K562 (cell line): Measurements from ENCODE around the gene SCPEP1. TPM values are rescaled to one million over a fixed set of nuclear protein-coding genes. Genes with fewer than 3 reads are reported as not detected.
A peak's percentile ranks its signal among the peaks of the same experiment; 100 is the strongest.

ENCODE experiments used
- ATAC-seq: fragments of 200-7000 bp; cut with Tn5 transposase; 3 replicates; pipeline ENCODE4 v1.9.1; 2020; ENCODE audit warnings: moderate library complexity
- BruUV-seq: library from RNA; stranded (reverse); fragments of 400-500 nt; replicated peaks from 2 replicates; lab custom pipeline; 2021; lab: Mats Ljungman, UMichigan
- CTCF ChIA-PET: fragments of 300-600 bp; formaldehyde crosslinking; extraction: SDS; loops from one replicate; lab custom pipeline; 2021; ENCODE audit warnings: low intra/inter-chr PET ratio; lab: Yijun Ruan, JAX
- POLR2A ChIA-PET: fragments of 300-600, 350-650 bp; sonication (Branson Sonifier 250); formaldehyde crosslinking; extraction: SDS; loops from one replicate; lab custom pipeline; 2021; ENCODE audit warnings: antibody characterized with exemption, inconsistent platforms; lab: Yijun Ruan, JAX
- DNase-seq, 4 experiments: peaks; one replicate each; pipeline versions ENCODE4 v3.0.0 to v3.0.0-alpha.2; 2011 to 2018; ENCODE audit warnings: low spot score in 3 of 4, mixed read lengths in 3 of 4; ENCODE audit errors: extremely low read depth in 1 of 4
- FAIRE-seq: peaks from 2 replicates; lab custom pipeline; 2011; peaks lifted over from hg19 to GRCh38; lab: Jason Lieb, UNC
- H2AFZ ChIP-seq: 2 replicates; pipeline ENCODE4 v1.6.0; 2011; ENCODE audit warnings: low read depth, low read length, control low read depth, inconsistent platforms
- H3K27ac ChIP-seq: fragments of 200-600 bp; 3 replicates; pipeline ENCODE4 v1.8.0; 2011; ENCODE audit warnings: low read depth, mild to moderate bottlenecking, control low read depth, inconsistent platforms, low read length, moderate library complexity, mixed read lengths; ENCODE audit errors: extremely low read depth
- H3K27me3 ChIP-seq, 2 experiments: fragments of 300-600 bp in 1 of 2; 2 replicates in 1 of 2; 3 replicates in 1 of 2; pipeline versions ENCODE4 v1.6.0 to v1.8.0; 2011; ENCODE audit warnings: inconsistent platforms in 2 of 2, low read length in 2 of 2, mild to moderate bottlenecking in 1 of 2, mixed read lengths in 1 of 2, moderate library complexity in 1 of 2; ENCODE audit not compliant: control insufficient read depth in 2 of 2, insufficient read depth in 2 of 2
- H3K36me3 ChIP-seq: fragments of 300-600 bp; 3 replicates; pipeline ENCODE4 v1.8.0; 2011; ENCODE audit warnings: mild to moderate bottlenecking, low read length, inconsistent platforms; ENCODE audit not compliant: control insufficient read depth, insufficient read depth
- H3K4me1 ChIP-seq, 2 experiments: fragments of 200-600 bp in 1 of 2; replicated peaks in 1 of 2; 2 replicates in 1 of 2; 3 replicates in 1 of 2; pipeline versions ENCODE4 v1.5.1 to v1.8.0; 2011; ENCODE audit warnings: inconsistent platforms in 2 of 2, low read length in 2 of 2, mild to moderate bottlenecking in 1 of 2, mixed read lengths in 1 of 2, moderate library complexity in 1 of 2; ENCODE audit not compliant: control insufficient read depth in 2 of 2, insufficient read depth in 2 of 2
- H3K4me2 ChIP-seq: 2 replicates; pipeline ENCODE4 v1.6.1; 2011; ENCODE audit warnings: low read length, control low read depth, inconsistent platforms, mixed read lengths; ENCODE audit not compliant: insufficient read depth
- H3K4me3 ChIP-seq: fragments of 200-600 bp; sonication (generic), shearing (Covaris generic); 2 replicates; pipeline ENCODE4 v1.5.1; 2016; ENCODE audit warnings: control low read depth, inconsistent platforms
- H3K79me2 ChIP-seq: fragments of 200-600 bp; 3 replicates; pipeline ENCODE4 v1.8.0; 2011; ENCODE audit warnings: low read length, inconsistent platforms; ENCODE audit not compliant: control insufficient read depth, insufficient read depth
- H3K9ac ChIP-seq, 2 experiments: 2 replicates each; pipeline versions ENCODE4 v1.6.0 to v1.6.1; 2011; ENCODE audit warnings: low read depth in 2 of 2, low read length in 2 of 2, control low read depth in 1 of 2, inconsistent platforms in 1 of 2, mild to moderate bottlenecking in 1 of 2, mixed read lengths in 1 of 2; ENCODE audit not compliant: insufficient read depth in 1 of 2
- H3K9me1 ChIP-seq: one replicate; pipeline ENCODE4 v1.6.0; 2011; ENCODE audit warnings: inconsistent platforms, mild to moderate bottlenecking, low read length, moderate library complexity; ENCODE audit not compliant: control insufficient read depth, insufficient read depth
- H3K9me3 ChIP-seq: replicated peaks from 2 replicates; pipeline ENCODE4 v1.5.1; 2011; ENCODE audit warnings: low read depth, low read length, inconsistent platforms; ENCODE audit not compliant: control insufficient read depth, insufficient read depth
- H4K20me1 ChIP-seq: replicated peaks from 2 replicates; pipeline ENCODE4 v1.6.1; 2011; ENCODE audit warnings: low read length, inconsistent platforms, mixed read lengths; ENCODE audit not compliant: control insufficient read depth, insufficient read depth
- BCOR ChIP-seq: fragments of 450-650 bp; IDR thresholded peaks from 2 replicates; pipeline ENCODE4 v1.6.1; 2016
- FOXK1 ChIP-seq: sonication (generic); formaldehyde crosslinking; IDR thresholded peaks from 2 replicates; pipeline ENCODE4 v1.8.0; 2022; ENCODE audit warnings: missing genetic modification reagents, mild to moderate bottlenecking, borderline replicate concordance
- FUS ChIP-seq: fragments of 200-400 bp; formaldehyde crosslinking; optimal IDR thresholded peaks from 2 replicates; pipeline ENCODE3; 2017; ENCODE audit warnings: low read depth, low read length
- HNRNPLL ChIP-seq: fragments of 200-400 bp; formaldehyde crosslinking; IDR thresholded peaks from 2 replicates; pipeline ENCODE4 v1.6.1; 2017; ENCODE audit warnings: low read length, low read depth, mild to moderate bottlenecking; ENCODE audit not compliant: poor library complexity, severe bottlenecking
- RBM25 ChIP-seq: fragments of 200-400 bp; formaldehyde crosslinking; IDR thresholded peaks from 2 replicates; pipeline ENCODE4 v1.6.1; 2018; ENCODE audit warnings: low read length, low read depth, moderate library complexity; ENCODE audit not compliant: severe bottlenecking
- TEAD1 ChIP-seq, 2 experiments: fragments of 450-650 bp in 1 of 2; sonication (generic) in 1 of 2; formaldehyde crosslinking; IDR thresholded peaks; 2 replicates each; pipeline versions ENCODE4 v1.4.0 to v1.8.0; 2020 to 2022; ENCODE audit warnings: mild to moderate bottlenecking in 2 of 2, missing genetic modification reagents in 1 of 2
- TGIF2 ChIP-seq: sonication (generic); formaldehyde crosslinking; IDR thresholded peaks from 2 replicates; pipeline ENCODE4 v1.8.1; 2022; ENCODE audit warnings: mild to moderate bottlenecking, missing genetic modification reagents, moderate library complexity
- WGBS: fragments of 100-300 bp; shearing (Covaris generic); methylation state at CpG from one replicate; pipeline ENCODE4 v1.1.6; 2016; ENCODE audit warnings: low coverage, mixed read lengths; ENCODE audit not compliant: insufficient coverage; ENCODE audit errors: missing lambda C conversion rate; 5-methylcytosine and 5-hydroxymethylcytosine counted together
- in situ Hi-C: fragments of 300-500 bp; cut with MboI; formaldehyde crosslinking; loops from 4 replicates; pipeline ENCODE4 v1.15.0; 2018; ENCODE audit warnings: inconsistent platforms, mixed read lengths
- intact Hi-C: fragments of 100-400 bp; cut with micrococcal nuclease; formaldehyde crosslinking; loops from 2 replicates; pipeline ENCODE4 v1.14.2; 2022
- polyA plus RNA-seq, 8 experiments: library from polyadenylated mRNA; depleted of rRNA in 4 of 8; stranded (reverse) in 5 of 8; unstranded in 3 of 8; fragments of >200 nt; fragmentation: Nextera tagmentation in 2 of 8; fragmentation: Illumina TruSeq in 1 of 8; extraction: Ambion mirVana in 2 of 8; extraction: Trizol in 1 of 8; gene quantifications; 2 replicates each; pipeline versions ENCODE4 v1.2.1 to v1.2.3, GENCODE V29; 2011 to 2014; ENCODE audit warnings: inconsistent platforms in 1 of 8, missing spikeins in 1 of 8
- total RNA-seq, 7 experiments: library from RNA; depleted of rRNA in 6 of 7; stranded (reverse); fragments of >200 nt in 6 of 7; fragmentation: Illumina TruSeq in 2 of 7; extraction: Trizol in 2 of 7; gene quantifications; 2 replicates each; pipeline versions ENCODE4 v1.2.1 to v1.2.3, GENCODE V29; 2011 to 2021; ENCODE audit warnings: low replicate concordance in 1 of 7
- TF ChIP-seq, protein P1 (sequence below): sonication (generic); formaldehyde crosslinking; IDR thresholded peaks from 2 replicates; pipeline ENCODE4 v1.8.0; 2022; ENCODE audit warnings: mild to moderate bottlenecking, missing genetic modification reagents
- TF ChIP-seq, protein P2 (sequence below): fragments of 200-800 bp; sonication (Bioruptor generic); IDR thresholded peaks from 2 replicates; pipeline ENCODE4 v1.6.1; 2016; ENCODE audit warnings: missing genetic modification characterization, missing compliant biosample characterization

SCPEP1 gene
- total and polyA plus RNA-seq, 9 of the 15 experiments (the other 6 are each of a cell fraction or from before 2014, with no cell fraction given): 5.1 to 14.8 (median 7.2) TPM

DNA sequence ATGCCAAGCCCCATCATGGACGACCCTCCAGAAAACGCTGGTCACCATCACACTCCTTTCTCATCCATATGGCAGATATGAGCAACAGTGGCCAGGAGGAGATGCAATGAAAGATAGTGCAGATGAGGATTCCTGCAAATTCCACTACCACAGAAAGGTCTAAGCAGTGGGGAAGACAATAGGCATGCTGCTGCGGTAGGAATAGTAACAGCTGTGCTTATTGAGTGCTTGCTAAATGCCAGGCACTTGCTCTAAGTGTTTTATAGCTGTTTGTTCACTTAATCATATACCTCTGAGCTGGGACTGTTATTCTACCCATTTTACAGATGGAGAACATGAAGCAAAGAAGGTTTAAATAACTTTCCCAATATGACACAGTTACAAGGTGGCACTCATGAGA is 60.6 kb downstream of the SCPEP1 start:
- Histone ChIP-seq H3K27ac (no peak overlapping the region), H3K79me2 (no peaks in the 10 kb centered on the region), H3K4me2 (no peak overlapping the region), H3K27me3 (peaks cover 0 to 5% of the 10 kb centered on the region in 2 experiments; a peak in 1 of 5 replicates), H3K9me3 (no peaks in the 10 kb centered on the region), H4K20me1 (no peaks in the 10 kb centered on the region), H3K4me1 (peaks cover 3% of the 10 kb centered on the region in 2 experiments; a peak in 2 of 5 replicates), H3K4me3 (no peak overlapping the region), H3K36me3 (no peaks in the 10 kb centered on the region), H3K9me1 (no peaks in the 10 kb centered on the region), H2AFZ (peak overlapping the region; percentile 30; the same call in 1 of the 2 replicates), H3K9ac (no peak overlapping the region)
- intact Hi-C loops (no loop called here), in situ Hi-C loops (no loop called here)
- 11% methylated on average over 3 of the region's 3 CpGs for WGBS
- CTCF ChIA-PET: no interaction called here
- ATAC-seq (no peak), FAIRE-seq (no peak), DNase-seq (no peak)
- BruUV-seq: no TSS peak
- POLR2A ChIA-PET: interaction anchor here (0.8 kb wide), 1 partner anchor 11 kb away, joined by 3 read pairs; no protein-coding TSS in a partner anchor
- no peak for TF ChIP-seq FUS
- TF ChIP-seq, protein P1, sequence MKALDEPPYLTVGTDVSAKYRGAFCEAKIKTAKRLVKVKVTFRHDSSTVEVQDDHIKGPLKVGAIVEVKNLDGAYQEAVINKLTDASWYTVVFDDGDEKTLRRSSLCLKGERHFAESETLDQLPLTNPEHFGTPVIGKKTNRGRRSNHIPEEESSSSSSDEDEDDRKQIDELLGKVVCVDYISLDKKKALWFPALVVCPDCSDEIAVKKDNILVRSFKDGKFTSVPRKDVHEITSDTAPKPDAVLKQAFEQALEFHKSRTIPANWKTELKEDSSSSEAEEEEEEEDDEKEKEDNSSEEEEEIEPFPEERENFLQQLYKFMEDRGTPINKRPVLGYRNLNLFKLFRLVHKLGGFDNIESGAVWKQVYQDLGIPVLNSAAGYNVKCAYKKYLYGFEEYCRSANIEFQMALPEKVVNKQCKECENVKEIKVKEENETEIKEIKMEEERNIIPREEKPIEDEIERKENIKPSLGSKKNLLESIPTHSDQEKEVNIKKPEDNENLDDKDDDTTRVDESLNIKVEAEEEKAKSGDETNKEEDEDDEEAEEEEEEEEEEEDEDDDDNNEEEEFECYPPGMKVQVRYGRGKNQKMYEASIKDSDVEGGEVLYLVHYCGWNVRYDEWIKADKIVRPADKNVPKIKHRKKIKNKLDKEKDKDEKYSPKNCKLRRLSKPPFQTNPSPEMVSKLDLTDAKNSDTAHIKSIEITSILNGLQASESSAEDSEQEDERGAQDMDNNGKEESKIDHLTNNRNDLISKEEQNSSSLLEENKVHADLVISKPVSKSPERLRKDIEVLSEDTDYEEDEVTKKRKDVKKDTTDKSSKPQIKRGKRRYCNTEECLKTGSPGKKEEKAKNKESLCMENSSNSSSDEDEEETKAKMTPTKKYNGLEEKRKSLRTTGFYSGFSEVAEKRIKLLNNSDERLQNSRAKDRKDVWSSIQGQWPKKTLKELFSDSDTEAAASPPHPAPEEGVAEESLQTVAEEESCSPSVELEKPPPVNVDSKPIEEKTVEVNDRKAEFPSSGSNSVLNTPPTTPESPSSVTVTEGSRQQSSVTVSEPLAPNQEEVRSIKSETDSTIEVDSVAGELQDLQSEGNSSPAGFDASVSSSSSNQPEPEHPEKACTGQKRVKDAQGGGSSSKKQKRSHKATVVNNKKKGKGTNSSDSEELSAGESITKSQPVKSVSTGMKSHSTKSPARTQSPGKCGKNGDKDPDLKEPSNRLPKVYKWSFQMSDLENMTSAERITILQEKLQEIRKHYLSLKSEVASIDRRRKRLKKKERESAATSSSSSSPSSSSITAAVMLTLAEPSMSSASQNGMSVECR (CRISPR knock-in tag): no peak
- TF ChIP-seq, protein P2, sequence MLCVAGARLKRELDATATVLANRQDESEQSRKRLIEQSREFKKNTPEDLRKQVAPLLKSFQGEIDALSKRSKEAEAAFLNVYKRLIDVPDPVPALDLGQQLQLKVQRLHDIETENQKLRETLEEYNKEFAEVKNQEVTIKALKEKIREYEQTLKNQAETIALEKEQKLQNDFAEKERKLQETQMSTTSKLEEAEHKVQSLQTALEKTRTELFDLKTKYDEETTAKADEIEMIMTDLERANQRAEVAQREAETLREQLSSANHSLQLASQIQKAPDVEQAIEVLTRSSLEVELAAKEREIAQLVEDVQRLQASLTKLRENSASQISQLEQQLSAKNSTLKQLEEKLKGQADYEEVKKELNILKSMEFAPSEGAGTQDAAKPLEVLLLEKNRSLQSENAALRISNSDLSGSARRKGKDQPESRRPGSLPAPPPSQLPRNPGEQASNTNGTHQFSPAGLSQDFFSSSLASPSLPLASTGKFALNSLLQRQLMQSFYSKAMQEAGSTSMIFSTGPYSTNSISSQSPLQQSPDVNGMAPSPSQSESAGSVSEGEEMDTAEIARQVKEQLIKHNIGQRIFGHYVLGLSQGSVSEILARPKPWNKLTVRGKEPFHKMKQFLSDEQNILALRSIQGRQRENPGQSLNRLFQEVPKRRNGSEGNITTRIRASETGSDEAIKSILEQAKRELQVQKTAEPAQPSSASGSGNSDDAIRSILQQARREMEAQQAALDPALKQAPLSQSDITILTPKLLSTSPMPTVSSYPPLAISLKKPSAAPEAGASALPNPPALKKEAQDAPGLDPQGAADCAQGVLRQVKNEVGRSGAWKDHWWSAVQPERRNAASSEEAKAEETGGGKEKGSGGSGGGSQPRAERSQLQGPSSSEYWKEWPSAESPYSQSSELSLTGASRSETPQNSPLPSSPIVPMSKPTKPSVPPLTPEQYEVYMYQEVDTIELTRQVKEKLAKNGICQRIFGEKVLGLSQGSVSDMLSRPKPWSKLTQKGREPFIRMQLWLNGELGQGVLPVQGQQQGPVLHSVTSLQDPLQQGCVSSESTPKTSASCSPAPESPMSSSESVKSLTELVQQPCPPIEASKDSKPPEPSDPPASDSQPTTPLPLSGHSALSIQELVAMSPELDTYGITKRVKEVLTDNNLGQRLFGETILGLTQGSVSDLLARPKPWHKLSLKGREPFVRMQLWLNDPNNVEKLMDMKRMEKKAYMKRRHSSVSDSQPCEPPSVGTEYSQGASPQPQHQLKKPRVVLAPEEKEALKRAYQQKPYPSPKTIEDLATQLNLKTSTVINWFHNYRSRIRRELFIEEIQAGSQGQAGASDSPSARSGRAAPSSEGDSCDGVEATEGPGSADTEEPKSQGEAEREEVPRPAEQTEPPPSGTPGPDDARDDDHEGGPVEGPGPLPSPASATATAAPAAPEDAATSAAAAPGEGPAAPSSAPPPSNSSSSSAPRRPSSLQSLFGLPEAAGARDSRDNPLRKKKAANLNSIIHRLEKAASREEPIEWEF (CRISPR knock-in tag): no peak
- no peak for TF ChIP-seq TGIF2 (CRISPR knock-in tag)
- TF ChIP-seq BCOR: peak; percentile 49; the same call in 1 of the 2 replicates
- TF ChIP-seq HNRNPLL: no peak
- no peak for TF ChIP-seq FOXK1 (CRISPR knock-in tag)
- TF ChIP-seq TEAD1 (CRISPR knock-in tag; IDR thresholded peaks at IDR 0.05): no peak
- TF ChIP-seq RBM25: peak; percentile 65
